NCI-H1694 treated with DMSO at 0.1 percent for 48 hours (cell line): ENCODE results near the gene CRYGN.

Experiments
- DNase-seq: peaks from one replicate; lab custom pipeline; 2025; lab: John Stamatoyannopoulos, UW

The CRYGN gene

DNA sequence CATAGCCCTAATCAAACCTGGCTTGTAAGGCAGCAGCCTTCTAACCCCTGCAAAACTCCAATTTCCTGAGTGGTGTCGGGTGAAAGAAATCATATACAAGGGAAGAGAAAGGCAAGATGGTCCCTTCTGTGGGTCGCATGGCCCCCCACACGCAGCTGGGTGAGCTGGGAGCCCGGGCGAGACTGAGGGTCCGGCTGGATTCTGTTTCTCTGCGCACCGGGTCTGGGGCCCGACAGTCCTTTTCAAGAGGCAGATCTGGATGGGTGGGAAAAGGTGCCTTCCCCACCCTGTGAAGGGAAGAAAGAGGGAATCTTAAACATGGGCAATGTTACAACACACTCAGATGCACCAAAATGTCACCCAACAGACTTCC is 48.6 kb downstream of the CRYGN start:
- no peak for DNase-seq

DNA sequence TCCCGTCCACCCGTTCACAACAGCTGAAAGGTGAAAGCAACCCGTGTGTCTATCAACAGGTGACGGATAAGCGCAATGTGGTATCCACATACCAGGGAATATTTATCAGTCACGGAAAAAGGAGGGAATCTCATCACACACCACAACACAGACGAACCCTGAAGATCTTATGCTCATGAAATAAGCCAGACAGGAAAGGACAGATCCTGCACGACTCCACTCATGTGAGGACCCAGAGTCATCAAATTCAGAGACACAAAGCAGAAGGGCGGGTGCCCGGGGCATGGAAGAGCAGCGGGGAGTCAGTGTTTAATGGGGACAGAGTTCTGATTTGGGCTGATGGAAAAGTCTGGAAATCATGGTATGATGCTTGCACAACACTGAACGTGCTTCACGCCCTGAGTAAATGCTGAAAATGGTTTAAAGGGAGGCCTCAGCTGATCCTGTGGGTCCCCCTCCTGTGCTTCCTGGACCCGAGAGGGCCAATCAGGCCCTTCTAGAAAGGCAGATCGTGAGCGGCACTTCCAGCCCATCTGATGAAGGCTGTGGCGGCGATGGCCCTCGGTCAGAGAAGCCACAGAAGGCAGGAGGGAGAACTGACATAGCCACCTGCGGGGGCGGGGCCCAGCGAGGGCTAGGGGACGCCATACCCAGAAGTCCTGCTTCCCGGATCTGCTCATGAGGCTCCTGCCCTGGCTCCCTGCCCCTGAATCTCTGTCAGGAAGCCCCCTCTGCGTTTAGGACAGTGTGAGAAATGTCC is 49.2 kb downstream of the CRYGN start:
- no peak for DNase-seq

DNA sequence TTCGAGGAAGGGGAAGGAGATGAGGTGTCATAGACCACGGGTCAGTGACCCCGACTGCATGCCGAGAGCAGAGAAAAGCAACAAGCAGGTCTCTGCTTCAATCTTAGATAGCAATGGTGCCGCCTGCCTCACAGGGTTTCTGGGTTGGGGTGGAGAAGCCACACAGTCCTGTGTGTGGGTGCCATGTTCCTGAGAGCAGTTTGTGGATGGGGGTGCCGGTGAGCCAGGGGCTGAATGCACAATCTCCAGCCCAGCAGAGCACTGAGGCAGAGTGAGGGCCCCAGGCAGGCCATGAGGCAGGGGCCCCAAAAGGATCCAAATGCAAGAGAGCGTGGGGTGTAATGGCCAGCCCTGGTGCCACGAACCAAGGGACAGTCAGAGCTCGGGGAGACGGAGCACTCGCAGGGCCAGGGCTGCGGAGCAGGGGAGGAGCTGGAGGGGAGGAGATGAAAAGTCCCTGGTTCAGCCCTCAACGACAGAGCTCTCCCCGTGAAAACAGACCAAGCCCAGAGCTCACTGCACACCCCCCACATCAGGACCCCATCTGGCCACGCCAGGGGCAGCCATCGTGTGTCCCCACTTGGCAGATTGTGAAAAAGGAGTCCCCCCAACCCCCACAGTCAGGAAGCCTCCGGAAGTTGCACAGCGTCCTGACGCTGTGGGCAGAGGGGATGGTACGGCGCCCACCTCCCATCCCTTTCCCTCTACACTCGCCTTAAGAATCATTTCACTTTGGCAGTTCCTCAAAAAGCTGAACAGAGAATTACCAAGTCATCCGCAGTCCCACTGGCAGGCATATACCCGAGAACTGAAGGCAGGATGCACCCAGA is 50.0 kb downstream of the CRYGN start:
- DNase-seq = no peak

DNA sequence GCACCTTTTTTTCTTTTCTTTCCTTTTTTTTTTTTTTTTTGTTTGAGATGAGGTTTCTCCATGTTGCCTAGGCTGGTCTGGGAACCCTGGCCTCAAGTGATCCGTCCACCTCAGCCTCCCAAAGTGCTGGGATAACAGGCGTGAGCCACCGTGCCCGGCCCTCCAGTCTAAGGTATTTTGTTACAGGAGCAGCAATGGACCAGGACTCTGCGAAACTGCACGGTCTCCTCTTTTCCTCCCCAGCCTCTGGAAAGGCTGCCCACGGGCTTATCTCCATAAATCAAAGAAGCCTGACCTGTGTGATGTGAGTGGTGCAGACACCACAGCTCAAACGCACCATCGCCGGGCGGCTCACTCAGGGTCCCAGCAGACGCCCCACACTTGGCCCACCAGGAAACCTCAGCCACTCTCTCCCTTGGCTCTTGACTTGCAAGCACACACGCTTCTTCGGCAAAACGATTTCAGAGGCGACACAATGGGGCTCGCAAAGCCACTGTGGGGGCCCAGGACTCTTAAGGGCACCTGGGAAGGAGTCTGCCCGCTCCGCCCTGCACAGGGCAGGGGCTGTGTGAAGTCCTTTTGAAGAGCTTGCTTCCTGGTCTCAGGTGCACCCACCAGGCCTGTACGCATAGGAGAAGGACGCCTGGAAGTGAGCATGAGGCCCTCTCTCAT is 50.7 kb downstream of the CRYGN start:
- DNase-seq = no peak

DNA sequence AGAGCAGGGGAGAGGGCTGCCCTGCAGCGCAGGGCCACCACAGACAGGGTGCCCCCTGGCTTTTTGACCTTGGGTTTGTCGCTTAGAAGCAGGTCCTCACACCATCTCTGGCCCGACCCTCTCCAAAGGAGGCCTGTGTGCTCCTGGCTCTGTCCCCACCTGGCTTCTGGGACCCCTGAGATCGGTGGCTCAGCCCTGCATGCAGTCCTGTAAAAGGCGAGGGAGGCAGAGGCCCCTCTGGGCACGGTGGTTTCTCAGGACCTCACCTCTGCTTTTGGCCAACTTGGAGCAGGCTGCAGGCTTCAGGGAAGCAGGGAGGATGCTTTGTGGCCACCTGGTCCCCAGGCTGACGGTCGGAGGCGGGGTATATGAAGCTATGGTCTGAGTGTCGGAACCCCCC is 51.5 kb downstream of the CRYGN start:
- DNase-seq = no peak

DNA sequence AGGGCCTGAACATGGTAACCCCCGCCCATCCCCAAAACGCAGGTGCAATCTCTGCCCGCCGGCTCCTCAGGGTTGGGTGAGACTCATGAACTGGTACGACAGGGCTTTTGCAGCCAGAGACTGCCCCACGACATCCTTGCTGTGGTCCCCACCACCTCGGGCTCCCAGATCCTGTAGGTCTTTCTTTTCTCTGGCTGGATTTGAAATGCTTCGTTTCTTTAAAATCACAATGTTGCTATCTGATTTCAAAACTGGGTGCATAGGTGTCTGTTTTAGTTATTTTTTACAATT is 52.0 kb downstream of the CRYGN start:
- DNase-seq = no peak

DNA sequence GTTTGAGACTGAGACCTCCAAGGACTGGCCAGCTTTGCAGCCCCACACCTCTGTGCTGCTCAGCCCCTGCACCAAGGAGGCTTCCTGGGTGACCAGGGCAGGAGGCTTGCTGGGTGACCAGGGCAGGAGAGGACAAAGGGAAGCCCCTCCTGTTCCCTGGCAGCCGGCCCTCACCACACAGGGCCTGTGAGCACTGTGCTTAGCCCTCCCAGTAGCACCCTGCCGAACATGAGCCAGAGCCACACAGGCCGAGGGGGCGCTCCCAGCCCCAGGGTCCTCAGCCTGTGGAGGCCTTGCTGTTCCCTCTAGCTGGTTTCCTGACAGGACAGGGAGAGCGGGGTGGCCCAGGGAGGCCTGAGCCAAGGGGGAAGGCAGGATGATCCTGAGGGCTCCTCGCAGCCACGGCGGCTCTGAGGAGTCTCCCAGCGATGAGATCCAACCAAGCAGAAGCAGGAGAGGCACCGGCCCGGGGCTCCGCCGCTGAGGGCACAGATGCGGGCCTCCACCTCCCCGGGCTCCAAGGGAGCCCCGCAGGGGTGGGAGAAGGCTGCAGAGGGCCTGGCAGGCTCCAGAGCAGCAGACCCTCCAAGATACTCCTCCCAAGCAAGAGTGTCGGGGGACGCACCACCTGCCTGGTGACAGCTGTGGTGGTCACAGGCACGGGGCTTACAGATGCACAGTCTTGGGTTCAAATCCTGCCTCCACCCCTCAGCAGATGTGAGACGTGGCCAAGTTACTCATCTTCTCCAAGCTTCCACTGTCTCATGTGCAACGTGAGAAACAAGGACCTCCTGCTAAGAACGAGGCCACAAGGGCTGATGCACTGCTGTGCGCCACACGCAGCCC is 52.6 kb downstream of the CRYGN start:
- no peak for DNase-seq

DNA sequence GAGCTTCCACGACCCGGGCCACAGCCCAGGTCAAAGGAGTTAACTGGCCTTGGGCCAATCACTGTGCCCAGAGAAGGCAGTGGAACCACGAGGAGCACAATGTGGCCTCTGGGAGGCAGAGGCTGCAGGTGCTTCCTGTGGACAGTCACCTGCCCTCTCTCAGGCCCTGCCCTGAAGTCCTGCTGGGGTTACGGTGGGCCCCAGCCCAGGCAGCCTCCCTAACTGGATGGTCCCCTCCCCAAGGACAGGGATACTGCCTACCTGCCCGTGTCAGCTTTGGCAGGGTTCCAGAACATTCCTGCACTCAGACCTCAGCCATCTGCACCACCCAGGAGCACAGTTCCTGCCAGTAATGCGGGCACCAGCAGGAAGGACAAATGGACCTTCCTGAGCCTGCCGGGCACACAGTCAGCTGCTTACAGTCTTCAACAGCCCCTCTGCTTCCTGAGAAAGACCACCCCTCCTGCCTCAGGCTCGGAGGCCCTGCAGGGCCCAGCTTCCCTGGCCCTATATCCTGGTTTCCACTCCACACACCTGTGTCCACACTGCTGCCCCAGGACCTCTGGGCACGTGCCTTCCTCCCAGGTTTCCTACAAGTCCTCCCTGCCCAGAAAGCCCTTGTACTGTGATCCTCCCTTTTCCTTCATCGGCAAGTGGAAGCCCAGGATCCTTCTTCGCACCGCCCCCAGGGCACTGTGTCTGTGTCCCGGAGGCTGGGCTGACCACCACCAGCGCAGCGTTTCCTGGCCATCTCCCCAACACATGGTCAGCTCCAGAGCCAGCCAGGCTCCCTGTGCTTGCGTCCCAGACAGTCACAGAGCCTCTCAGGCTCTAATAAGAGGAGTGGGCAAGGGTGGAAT is 53.4 kb downstream of the CRYGN start:
- no peak for DNase-seq

DNA sequence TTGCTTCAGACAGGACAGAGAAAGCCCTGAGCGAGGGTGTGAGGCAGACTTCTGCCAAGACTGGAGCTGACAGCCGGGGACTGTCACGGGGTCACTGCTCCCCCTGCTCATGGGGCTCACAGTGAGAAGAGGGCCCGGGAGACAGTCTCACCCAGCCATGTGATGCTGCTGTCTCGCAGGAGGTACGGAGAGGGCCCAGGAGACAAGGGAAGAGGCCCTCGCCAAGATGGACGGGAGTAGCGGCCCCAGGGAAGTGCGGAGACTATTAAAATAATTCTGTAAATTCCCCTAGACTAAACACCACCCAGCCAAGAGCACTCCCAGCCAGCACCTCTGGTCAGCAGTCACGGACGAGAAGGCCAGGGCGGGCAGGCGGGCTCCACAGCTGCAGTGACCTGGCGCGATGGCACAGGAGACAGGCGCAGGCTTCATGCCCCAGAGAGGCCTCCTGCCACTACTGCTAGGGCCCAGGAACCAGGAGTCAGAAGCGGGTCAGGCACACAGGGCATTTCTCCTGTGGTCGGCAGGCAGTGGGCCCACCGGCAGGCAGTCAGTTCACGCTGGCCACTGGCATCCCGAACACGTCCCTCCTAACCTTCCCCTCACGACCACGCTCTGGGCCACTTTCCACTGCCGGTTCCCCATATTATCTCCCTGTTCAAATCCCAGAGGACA is 54.2 kb downstream of the CRYGN start:
- DNase-seq = no peak

DNA sequence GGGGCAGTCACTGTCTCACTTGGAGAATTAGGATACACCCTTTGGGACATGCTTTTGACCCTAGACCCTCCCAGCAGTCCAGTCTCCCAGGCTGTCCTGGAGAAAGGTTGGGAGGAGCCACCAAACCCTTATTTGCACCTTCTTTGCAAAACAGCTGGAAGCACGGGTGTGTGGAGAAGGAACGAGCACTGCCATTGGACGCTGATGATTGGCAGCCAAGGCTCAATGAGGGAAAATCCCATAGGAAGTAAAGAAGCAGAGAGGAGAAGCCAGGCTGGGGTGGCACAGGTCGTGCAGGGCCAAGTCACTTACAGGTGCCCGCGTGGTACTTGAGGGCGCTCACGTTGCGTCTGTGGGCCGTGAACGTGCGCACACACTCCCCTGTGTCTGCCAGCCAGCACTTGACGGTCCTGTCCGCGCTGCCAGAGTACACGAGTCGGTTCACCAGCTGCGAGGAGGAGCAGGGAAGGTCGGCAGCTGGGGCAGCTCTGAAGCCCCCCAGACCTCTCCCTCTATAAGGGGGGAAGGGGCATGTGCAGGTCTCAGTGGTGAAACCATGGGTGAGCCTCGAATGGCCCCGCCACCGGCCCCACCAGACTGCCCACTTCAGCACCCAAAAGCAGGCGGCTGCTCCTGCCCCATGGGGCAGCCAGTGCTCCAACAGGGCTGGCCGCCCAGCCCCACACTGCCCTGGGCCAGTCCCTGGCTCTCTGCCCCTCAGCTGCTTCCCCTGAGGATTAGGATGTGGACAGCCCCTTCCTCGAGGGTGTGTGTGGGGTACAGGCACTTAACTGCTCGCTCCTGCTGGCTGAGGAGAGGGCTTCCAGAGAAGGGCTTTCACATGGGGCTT is 54.9 kb downstream of the CRYGN start:
- no peak for DNase-seq

DNA sequence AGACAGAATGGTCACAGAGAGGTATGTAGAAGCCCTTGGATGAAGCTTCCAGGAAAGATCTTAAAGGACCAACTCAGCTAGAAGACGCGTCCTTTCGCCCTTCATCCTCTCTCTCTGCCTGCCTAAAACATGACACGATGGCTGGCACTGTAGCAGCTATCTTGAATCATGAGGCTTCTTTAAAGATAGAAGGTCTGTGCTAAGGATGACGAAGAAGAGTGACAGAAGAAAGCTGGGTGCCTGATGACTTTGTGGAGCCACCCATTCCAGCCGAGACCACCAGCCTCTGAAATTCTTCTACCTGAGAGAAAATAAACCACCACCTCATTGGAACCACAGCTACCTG is 55.6 kb downstream of the CRYGN start:
- no peak for DNase-seq

DNA sequence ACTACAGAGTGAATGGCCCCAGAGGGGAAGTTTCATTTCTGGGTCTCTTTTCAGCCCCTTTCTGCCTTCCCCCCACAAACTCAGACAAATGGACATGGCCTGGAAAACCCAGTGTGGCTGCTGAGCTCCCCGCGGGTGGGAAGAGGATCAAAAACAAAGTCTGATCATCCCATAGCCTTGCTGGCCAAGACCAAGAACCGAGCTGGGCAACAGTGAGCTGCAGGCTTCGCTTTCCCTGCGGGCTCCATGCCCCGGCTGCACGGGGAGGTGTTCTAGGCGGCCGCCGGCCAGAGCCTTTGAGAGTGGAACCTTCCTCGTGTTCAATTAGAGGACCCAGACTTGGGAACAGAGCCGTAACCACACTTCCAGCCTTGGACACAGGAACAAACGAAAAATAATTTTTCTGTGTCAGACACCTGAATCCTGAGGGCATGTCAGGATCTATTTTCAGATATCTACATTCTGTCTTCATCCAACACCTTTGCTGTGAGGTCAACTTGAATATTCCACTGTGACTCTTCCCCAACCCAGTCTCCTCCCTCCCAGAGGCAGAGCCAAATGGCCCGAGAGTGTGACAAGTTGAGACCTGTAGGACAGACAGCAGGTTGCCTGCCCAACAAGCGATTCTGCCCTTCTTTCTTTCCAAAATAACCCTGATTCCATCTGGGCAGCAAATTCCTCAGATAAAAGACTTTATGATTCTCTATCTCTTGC is 56.1 kb downstream of the CRYGN start:
- peak; percentile 9 for DNase-seq

DNA sequence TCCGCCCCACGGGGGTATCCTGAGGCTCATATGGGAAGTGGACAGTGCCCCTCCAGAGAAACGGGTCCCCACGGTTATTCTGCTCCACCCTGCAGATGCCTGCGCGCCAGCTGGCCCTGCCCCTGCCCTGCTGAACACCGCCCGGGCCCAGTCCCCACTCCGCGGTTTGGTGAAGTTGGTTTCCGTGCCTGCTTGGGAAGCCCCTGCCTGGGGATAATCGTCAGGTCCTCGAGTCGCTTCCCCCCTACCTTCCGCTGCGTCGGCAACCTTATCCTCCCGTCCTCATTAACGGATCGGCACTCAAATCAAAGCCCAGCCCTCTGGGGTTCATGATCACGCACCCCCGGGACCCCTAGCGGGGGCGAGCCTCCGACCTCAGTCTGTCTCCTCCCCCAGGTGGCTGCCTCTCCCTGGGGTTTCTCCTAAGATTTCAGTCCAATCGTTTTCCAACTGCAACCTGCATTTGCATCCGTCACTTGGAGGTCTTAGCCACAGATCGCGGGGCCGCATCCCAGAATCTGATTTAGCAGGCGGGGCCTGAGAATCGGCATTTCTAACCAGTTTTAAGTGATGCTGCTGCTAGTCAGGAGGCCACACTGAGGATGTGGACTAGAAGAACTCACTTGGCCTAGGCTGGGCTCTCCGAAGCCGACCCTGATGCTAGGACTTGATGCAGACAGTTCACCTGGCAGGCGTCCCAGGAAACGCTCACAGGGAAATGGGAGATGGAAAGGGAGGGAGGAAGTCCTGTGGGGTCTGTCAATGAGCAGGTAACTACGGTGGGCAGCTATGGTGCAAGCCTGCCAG is 57.7 kb downstream of the CRYGN start:
- DNase-seq = no peak

DNA sequence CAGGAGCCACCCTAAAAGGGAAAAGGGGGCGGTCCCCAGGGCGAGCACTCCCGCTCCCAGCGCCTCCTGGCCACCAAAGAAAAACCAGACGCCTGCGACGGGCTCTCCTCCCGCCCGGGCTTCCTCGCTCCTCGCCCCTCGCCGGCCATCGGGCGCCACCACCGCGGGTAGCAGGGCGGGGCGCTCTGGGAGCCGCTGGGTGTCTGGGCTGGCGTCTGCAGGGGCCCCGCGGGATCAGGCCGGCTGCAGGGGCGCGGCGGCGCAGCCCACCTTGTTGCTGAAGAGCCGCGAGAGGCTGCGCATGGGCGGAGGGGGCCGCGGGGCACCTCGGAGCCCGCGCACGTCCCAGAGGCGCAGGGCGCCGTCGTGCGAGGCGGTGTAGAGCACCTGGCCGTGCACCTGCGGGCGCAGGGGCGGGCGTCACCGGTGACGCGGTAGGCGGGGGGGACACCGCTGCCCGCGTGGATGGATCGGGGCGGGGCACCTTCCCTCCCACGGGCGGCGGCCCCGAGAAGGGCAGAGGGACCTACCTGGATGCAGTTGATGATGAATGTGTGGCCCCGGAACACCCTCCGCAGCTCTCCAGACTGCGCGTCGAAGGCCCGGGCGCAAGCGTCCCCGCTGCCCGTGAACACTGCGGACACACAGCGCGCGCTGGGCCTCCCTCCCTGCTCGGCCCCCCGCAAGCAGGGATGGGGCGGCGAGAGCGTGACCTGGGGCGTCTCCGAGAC is 58.4 kb downstream of the CRYGN start:
- no peak for DNase-seq

DNA sequence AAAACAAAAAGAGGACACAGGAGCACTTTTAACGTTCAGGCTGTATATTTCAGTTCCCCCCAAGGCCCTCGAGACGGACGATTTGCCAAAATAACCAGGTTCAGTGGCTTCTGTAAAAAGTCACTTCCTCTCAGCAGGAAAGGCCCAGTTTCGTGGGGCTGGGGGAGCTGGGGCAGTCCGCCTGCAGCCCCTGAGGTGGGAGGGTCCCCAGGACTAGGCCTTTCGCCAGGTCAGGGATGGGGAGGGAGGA is 58.9 kb downstream of the CRYGN start:
- DNase-seq = no peak

DNA sequence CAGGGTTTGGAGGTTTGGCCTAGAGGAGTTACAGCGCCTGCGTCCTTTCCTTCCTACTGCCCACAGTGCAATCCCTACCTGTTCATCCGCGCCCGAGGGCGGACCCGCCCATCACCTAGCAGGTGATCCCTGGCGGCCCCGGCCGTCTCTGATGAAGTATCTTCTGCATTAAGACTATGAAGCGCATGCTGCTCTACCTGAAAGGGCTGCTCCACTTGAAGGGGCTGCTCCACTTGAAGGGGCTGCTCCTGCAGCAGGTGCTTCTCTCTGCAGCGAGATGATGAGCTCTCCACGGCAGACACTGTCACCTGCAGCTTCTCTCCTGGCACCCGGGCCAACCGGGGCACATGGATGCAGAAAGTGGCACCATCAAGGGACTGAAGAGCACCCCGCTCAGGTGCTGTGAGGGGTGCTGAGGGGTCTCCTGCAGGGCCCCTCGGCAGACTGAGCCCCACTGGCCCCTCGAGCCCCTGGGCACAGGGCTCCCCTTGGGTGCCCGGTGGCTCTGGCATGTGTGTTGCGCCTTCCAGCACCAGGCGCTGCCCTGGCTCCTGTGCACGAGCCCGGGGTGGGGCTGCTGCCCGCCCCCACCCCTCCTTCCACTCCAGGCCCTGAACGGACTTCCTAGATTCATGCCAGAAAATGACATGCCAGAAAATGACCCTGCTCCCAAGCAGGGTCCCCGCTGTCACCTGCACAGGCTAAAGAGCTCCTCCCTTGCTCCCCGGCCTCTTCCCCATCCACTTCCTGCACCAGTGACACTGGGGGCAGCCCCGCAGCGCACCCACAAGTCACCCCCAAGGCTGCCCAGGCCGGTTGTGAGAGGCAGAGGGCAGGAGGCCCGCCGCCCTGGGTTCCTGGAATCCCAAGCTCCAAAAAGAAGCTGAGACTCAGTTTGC is 59.5 kb downstream of the CRYGN start:
- DNase-seq = no peak
